HG02870 (cell line): Measurements from ENCODE around the gene BNIP3.
"Not testable (repeated sequence)": the region's sequence is repeated elsewhere in the genome, so short reads cannot be mapped to it uniquely, and the experiment has no call there.

Source experiments
- ATAC-seq: cut with Tn5 transposase; IDR thresholded peaks from one replicate; pipeline ENCODE4 v1.9.1; 2021; ENCODE audit warnings: mild to moderate bottlenecking, moderate library complexity; ENCODE audit not compliant: unreplicated experiment

The BNIP3 gene

DNA sequence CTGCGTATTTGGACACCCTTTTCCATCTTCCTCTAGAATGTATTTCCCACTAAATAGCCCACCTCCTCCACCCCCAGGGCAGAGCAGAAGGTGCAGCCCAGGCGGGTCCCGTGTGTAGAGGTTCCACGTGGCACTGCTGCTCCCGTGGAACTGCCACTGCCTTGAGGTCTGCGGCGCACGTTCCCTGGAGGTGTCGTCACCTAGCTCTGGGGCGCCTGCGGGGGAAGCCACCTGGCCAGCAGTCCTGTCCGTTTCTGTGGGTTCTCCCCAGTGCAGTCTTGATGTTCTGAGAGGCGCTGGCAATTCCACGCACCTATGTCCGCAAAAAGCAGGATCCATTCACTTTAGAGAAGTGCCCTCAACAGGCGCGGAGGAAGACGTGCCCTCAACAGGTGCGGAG, 21.9 kb downstream of the BNIP3 start:
- no peak for ATAC-seq

DNA sequence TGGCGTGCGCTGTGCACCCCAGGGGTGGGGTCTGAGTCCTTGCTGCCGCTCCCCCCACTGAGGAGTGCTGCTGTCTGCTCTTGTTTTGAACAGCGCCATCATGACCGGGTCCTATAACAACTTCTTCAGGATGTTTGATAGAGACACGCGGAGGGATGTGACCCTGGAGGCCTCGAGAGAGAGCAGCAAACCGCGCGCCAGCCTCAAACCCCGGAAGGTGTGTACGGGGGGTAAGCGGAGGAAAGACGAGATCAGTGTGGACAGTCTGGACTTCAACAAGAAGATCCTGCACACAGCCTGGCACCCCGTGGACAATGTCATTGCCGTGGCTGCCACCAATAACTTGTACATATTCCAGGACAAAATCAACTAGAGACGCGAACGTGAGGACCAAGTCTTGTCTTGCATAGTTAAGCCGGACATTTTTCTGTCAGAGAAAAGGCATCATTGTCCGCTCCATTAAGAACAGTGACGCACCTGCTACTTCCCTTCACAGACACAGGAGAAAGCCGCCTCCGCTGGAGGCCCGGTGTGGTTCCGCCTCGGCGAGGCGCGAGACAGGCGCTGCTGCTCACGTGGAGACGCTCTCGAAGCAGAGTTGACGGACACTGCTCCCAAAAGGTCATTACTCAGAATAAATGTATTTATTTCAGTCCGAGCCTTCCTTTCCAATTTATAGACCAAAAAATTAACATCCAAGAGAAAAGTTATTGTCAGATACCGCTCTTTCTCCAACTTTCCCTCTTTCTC, 26.0 kb downstream of the BNIP3 start:
- no peak for ATAC-seq

- ATAC-seq, result no peak
Observed at GRCh38 chr10:131954356-131954965, 27.3 kb downstream of the BNIP3 start.

DNA sequence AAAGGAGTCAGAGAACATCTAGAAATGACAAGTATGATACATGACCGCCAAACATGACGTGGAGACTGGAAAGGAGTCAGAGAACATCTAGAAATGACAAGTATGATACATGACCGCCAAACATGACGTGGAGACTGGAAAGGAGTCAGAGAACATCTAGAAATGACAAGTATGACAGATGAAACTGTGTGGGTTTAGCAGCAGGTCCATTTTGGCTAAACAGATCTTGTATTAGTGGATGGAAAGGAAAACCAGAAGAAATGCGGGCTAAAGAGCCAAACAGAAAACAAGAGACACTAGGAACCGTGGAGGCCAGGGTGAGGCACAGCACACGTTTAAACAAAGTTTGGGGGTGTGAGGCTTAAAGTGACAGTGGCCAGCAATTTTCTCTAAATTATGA, 31.8 kb downstream of the BNIP3 start:
- ATAC-seq, result not testable (repeated sequence)

GRCh38 chr10:131949041-131949862, 32.5 kb downstream of the BNIP3 start:
- no peak for ATAC-seq

DNA sequence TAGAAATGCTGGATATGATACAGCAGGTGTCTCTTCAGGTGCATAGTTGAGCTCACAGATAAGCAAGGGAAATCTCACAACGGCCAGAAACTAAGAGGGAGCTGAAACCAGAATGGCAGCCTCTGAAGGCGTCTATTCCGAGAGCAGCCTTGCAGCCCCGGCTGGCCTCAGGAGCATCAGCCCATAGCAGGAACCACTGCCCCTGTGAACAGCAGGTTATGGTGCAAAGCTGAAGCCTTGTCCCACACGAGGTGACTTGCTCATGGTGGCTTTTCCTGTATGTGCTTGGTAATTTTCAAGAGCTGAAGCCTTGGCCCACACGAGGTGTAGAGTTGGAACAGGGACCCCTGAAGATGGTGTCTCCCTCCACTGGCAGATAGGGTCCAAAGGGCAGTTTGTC, 33.2 kb downstream of the BNIP3 start:
- ATAC-seq, result no peak

GRCh38 chr10:131947631-131948347, 33.9 kb downstream of the BNIP3 start:
- ATAC-seq, result no peak

DNA sequence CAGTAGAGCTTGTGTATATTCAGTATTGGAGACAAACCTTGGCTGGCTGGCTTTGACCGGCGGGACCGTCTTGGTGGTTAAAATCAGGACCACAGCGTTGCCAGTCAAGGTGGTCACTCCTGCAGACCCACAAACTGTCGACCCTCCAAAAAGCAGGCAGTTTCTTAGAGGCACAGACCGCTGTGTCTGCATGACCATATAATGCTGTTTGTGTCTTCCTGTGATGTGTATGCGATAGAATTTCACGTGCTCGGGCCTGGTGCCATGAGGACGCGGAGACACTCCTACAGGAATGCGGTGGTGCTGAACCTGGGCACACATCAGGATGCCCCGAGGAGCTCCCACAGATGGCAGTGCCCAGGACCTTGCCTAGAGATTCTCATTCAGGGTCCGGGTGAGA, 34.8 kb downstream of the BNIP3 start:
- no peak for ATAC-seq

DNA sequence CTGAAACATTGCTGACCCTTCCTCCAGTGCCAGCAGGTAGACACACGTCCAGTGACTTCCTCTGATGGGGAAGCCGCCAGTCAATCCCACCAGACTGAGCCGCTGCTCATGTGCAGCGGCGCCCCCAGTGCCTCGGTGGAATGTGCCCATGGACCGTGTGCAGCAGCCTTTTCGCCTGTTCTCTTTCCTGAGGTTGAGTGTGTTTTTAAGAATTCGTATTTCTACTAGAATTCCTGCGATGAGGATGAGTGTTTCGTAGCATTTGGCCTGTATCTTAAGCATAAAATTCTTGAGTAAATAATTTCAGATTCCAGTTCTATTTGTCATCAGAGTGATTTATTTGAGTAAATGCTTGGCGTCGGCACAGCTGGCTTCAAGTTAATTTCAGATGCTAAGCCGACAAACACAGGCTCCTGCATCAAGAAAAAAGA, 35.4 kb downstream of the BNIP3 start:
- no peak for ATAC-seq

GRCh38 chr10:131944976-131945695, 36.6 kb downstream of the BNIP3 start:
- ATAC-seq, result no peak

DNA sequence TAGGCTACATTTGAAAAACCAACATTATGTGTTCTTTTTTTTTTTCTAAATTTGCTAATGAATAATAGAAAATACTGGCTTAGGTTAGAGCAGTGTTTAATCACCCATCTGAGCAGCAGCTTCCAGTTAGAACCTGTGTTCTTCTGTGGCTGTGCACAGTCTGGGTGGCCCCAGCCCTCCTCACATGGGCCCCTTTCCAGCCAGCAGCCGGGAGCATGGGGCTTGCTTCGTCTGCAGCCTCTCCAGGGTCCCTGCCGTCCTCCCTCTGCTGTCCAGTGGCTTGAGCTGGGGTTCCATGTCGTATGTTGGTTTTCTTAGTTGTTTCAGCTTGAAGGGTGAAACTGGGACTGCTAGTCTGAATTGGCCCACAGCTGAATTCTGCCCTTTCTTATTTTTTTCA, 37.3 kb downstream of the BNIP3 start:
- ATAC-seq, result no peak

- no peak for ATAC-seq
Observed at GRCh38 chr10:131943021-131943814, 38.5 kb downstream of the BNIP3 start.

GRCh38 chr10:131942455-131942854, 39.3 kb downstream of the BNIP3 start:
- no peak for ATAC-seq

GRCh38 chr10:131938681-131939080, 43.0 kb downstream of the BNIP3 start:
- no peak for ATAC-seq

DNA sequence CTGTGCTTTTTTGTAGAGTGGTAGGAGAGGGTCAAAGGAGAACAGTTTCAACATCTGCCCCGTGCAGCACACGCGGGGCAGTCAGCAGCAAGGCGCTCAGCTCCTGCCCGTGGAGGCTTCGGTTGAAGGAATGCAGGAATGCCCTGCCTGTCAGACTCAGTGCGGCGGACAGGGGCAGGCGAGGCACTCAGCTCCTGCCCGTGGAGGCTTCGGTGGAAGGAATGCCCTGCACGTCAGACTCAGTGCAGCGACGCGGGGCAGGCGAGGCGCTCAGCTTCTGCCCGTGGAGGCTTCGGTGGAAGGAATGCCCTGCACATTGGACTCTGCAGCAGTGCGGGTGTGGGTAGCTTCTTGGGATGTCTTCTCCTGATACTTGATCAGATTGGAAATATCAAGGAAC, 43.9 kb downstream of the BNIP3 start:
- ATAC-seq, result no peak

DNA sequence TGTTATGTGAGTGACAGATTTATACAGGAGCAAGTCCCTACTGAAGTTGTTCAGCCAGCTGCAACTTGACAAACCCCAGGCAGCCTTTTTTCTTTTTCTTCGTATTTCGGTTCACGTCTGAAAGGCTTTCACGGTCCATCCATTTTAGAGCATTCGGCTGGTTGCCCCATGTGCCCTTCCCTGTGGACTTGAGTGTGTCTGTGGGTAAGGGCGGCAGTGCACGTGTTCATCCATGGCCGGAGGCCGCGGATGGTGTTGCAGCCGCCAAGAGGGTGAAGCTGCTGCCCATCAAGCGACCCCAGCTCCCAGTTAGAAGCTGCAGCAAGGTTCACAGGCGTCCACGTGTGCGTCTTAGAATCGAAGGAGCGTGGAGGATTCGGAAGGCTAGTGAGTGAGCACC, 45.0 kb downstream of the BNIP3 start:
- ATAC-seq, result no peak

DNA sequence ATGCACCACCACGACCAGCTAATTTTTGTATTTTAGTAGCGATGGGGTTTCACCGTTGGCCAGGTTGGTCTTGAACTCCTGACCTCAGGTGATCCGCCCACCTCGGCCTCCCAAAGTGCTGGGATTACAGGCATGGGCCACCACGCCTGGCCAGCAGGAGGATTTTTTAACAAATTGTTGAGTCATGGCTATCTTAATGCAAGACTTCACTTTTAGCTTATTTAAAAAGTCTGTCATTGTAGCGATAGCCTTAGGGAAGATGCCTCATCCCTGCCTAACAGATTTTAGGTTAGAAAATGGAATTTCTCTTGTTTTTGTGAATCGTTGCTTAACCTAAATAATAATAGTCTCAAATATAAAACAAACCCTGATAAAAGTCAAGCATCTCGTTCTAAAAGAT, 45.4 kb downstream of the BNIP3 start:
- no peak for ATAC-seq

DNA sequence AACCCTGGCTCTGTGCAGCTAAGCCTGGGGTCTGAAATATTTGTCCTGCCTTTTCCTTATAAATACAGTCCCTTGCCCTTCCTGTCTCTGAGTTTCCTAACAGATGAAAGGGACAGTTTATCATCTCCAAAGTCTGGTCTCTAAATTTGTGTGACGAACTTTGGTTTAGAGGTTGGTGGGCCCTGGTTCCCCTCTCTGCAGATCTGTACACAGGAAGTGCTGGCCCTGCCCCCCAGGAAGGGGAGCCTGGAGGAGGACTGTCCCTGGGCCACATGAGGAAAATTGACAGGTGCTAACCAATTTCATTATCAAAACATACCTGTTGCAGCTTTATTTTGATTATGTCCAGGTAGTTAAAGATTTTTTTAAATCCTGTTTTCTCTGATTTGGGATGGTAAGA, 46.5 kb downstream of the BNIP3 start:
- no peak for ATAC-seq

DNA sequence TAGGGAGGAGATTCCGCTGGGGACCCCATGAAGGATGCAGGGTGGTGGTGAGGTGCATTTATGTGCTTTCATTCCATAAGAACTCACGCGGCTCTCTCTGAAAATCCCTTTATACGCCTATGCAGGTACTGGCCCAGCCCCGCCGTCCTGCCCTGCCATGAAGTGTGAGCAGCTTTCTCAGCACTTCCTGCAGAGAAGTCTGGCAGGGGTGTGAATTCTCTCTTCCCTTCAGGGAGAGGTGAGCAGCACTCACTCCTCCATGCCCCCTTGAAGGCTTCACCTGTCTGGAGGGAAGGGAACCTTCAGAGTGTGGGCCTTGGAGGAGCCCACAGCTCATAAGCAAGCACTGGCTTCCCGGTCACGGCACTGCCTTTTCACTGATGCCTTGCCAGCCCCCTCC, 47.0 kb downstream of the BNIP3 start:
- no peak for ATAC-seq

- no peak for ATAC-seq
Observed at GRCh38 chr10:131933696-131934086, 48.0 kb downstream of the BNIP3 start.
